ENCODE results near the gene GNB3. TPM values are rescaled to one million over a fixed set of nuclear protein-coding genes. Genes with fewer than 3 reads are reported as not detected.

The GNB3 gene
- total and polyA plus RNA-seq, 9 of the 15 experiments (the other 6 are each of a cell fraction or from before 2014, with no cell fraction given) = 1.4 to 5.8 (median 2.0) TPM

DNA sequence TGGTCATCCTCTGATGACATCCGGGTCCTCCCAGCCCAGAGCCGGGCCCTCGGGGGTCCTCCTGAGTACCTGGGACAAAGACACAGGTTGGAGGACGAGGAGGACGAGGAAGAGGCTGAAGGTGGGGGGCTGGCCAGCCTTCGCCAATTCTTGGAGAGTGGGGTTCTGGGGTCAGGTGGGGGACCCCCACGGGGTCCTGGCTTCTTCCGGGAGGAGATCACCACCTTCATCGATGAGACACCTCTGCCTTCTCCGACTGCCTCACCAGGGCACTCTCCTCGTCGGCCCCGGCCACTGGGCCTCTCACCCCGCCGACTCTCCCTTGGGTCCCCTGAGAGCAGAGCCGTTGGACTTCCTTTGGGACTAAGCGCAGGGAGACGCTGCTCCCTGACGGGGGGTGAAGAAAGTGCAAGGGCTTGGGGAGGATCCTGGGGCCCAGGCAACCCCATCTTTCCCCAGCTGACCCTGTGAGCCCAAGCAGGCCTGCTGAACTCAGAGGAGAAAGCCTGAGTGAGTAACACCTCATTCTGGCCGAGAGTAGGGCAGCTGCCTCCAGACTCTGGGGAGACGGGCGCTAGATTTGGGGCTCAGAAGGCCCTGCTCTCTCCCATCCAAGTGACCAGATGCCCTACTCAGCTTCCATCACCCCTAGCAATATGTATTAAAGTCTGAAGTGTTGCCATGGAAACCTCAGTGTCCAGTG is 13.8 kb upstream of the GNB3 start (continued):
- TF ChIP-seq GTF2A2 (tag; IDR thresholded peaks at IDR 0.05) = no peak

DNA sequence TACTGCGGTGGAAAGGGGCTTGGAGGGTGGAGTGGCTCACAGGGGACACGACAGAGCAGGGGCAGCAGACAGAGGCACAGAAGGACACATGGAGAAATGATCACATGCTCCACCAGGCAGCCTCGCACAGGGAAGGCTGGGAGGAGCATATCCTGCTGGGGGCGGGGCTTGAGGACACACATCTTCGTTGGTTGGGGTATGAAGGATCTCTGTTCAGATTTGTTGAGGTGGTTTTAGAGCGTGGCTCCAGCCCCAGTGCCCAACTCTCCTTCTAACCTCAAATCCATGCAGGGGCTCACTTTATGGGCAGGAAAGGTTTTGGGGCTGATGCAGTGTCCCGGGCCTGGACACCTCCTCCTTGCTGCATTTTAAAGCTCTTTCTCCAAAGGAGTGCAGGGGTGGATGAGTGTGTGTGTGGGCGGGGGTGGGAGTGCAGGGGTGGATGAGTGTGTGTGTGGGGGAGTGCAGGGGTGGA is 13.3 kb upstream of the GNB3 start:
- H4K20me1 ChIP-seq (replicated peaks; ENCODE audit: control insufficient read depth, insufficient read depth, low read length) = no peaks in the 10 kb centered on the region
- peak overlapping the region; percentile 48; the same call in 1 of the 3 replicates for H3K27ac ChIP-seq (ENCODE audit: extremely low read depth, low read depth, low read length)
- POLR2A ChIA-PET = interaction anchor here (1.1 to 1.2 kb wide), 2 partner anchors 13 to 46 kb away, joined by 3 to 4 read pairs; partner anchors contain the start of gene SPSB2
- TF ChIP-seq ZNF695 (CRISPR knock-in tag; IDR thresholded peaks at IDR 0.05) (no peak), ILF3 (IDR thresholded peaks at IDR 0.05; ENCODE audit: borderline replicate concordance) (no peak), PRPF4 (IDR thresholded peaks at IDR 0.05; ENCODE audit: insufficient read depth, low read depth, low read length, poor library complexity, severe bottlenecking) (no peak), ZBTB7A (IDR thresholded peaks at IDR 0.05; ENCODE audit: borderline replicate concordance, control insufficient read depth, low read depth, low read length) (no peak), SMC3 (conservative IDR thresholded peaks at IDR 0.05; ENCODE audit: insufficient read depth, low read depth, low read length) (no peak), BCOR (IDR thresholded peaks at IDR 0.05) (no peak), STAG1 (CRISPR knock-in tag; IDR thresholded peaks at IDR 0.05; ENCODE audit: borderline replicate concordance) (no peak), RBFOX2 (IDR thresholded peaks at IDR 0.05; ENCODE audit: low read depth, low read length) (peak; percentile 47; the same call in 1 of the 2 replicates), ZNF583 (CRISPR knock-in tag; IDR thresholded peaks at IDR 0.05) (no peak), DPF2 (IDR thresholded peaks at IDR 0.05) (no peak), HNRNPH1 (optimal IDR thresholded peaks at IDR 0.05; ENCODE audit: low read depth, low read length) (no peak), MAZ (CRISPR knock-in tag; conservative IDR thresholded peaks at IDR 0.05 in 1 of 2, IDR thresholded peaks at IDR 0.05 in 1 of 2) (peak in 1 of 2 experiments; percentile 23; a peak in 1 of 4 replicates)
- TF ChIP-seq, protein P1, sequence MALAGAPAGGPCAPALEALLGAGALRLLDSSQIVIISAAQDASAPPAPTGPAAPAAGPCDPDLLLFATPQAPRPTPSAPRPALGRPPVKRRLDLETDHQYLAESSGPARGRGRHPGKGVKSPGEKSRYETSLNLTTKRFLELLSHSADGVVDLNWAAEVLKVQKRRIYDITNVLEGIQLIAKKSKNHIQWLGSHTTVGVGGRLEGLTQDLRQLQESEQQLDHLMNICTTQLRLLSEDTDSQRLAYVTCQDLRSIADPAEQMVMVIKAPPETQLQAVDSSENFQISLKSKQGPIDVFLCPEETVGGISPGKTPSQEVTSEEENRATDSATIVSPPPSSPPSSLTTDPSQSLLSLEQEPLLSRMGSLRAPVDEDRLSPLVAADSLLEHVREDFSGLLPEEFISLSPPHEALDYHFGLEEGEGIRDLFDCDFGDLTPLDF (CRISPR knock-in tag; IDR thresholded peaks at IDR 0.05) = no peak
- TF ChIP-seq, protein P2, sequence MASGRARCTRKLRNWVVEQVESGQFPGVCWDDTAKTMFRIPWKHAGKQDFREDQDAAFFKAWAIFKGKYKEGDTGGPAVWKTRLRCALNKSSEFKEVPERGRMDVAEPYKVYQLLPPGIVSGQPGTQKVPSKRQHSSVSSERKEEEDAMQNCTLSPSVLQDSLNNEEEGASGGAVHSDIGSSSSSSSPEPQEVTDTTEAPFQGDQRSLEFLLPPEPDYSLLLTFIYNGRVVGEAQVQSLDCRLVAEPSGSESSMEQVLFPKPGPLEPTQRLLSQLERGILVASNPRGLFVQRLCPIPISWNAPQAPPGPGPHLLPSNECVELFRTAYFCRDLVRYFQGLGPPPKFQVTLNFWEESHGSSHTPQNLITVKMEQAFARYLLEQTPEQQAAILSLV (tag; IDR thresholded peaks at IDR 0.05) = no peak
- TF ChIP-seq, protein P3, sequence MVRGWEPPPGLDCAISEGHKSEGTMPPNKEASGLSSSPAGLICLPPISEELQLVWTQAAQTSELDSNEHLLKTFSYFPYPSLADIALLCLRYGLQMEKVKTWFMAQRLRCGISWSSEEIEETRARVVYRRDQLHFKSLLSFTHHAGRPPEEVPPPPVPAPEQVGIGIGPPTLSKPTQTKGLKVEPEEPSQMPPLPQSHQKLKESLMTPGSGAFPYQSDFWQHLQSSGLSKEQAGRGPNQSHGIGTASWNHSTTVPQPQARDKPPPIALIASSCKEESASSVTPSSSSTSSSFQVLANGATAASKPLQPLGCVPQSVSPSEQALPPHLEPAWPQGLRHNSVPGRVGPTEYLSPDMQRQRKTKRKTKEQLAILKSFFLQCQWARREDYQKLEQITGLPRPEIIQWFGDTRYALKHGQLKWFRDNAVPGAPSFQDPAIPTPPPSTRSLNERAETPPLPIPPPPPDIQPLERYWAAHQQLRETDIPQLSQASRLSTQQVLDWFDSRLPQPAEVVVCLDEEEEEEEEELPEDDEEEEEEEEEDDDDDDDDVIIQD (CRISPR knock-in tag; IDR thresholded peaks at IDR 0.05) = no peak

More for the DNA sequence above, 13.3 kb upstream of the GNB3 start:
- H3K9me1 ChIP-seq (ENCODE audit: control insufficient read depth, insufficient read depth, low read length) = no peaks in the 10 kb centered on the region
- H2AFZ ChIP-seq (ENCODE audit: low read depth, low read length) = peak overlapping the region; percentile 82
- CTCF ChIA-PET (ENCODE audit: low intra/inter-chr PET ratio) = no interaction called here
- peak overlapping the region; percentile 26 to 83; a peak in 2 of 4 replicates for H3K9ac ChIP-seq (ENCODE audit: insufficient read depth in 1 of 2, low read depth in 2 of 2, low read length in 2 of 2)
- WGBS (ENCODE audit: insufficient coverage, low coverage, missing lambda C conversion rate) = 11% methylated on average over 7 of the region's 8 CpGs
- no TSS peak for BruUV-seq (replicated peaks)
- H3K4me2 ChIP-seq (ENCODE audit: insufficient read depth, low read length) = peak overlapping the region; percentile 67
- ATAC-seq (peak; percentile 64), FAIRE-seq (peak; percentile 87), DNase-seq (ENCODE audit: extremely low read depth in 1 of 4, low spot score in 3 of 4) (peak; percentile 53 to 86 (median 68))
- peaks cover 11 to 51% of the 10 kb centered on the region in 2 experiments; a peak in 4 of 5 replicates for H3K4me1 ChIP-seq (replicated peaks in 1 of 2; ENCODE audit: control insufficient read depth in 2 of 2, insufficient read depth in 2 of 2, low read length in 2 of 2)
- no peaks in the 10 kb centered on the region for H3K9me3 ChIP-seq (replicated peaks; ENCODE audit: control insufficient read depth, insufficient read depth, low read depth, low read length)
- intact Hi-C loops (cut with micrococcal nuclease) (loop anchor here (2.0 to 10.0 kb wide), 4 partner anchors 50 to 273 kb away; partner anchors contain the start of genes IFFO1 and ZNF384), in situ Hi-C loops (cut with MboI) (no loop called here)
- peaks cover 24% of the 10 kb centered on the region for H3K79me2 ChIP-seq (ENCODE audit: control insufficient read depth, insufficient read depth, low read length)
- peaks cover 0 to 4% of the 10 kb centered on the region in 2 experiments; a peak in 2 of 5 replicates for H3K27me3 ChIP-seq (ENCODE audit: control insufficient read depth in 2 of 2, insufficient read depth in 2 of 2, low read length in 2 of 2)
- H3K36me3 ChIP-seq (ENCODE audit: control insufficient read depth, insufficient read depth, low read length) = peaks cover 25% of the 10 kb centered on the region; the same call in 1 of the 3 replicates
- H3K4me3 ChIP-seq = no peak overlapping the region

Data from K562 (cell line).